NCI-H345 (cell line): ENCODE data around the gene ARF3.
"Not testable (repeated sequence)": the region's sequence is repeated elsewhere in the genome, so short reads cannot be mapped to it uniquely, and the experiment has no call there.

Source experiments
- DNase-seq: peaks from one replicate; lab custom pipeline; 2025; lab: John Stamatoyannopoulos, UW

Gene ARF3

DNA sequence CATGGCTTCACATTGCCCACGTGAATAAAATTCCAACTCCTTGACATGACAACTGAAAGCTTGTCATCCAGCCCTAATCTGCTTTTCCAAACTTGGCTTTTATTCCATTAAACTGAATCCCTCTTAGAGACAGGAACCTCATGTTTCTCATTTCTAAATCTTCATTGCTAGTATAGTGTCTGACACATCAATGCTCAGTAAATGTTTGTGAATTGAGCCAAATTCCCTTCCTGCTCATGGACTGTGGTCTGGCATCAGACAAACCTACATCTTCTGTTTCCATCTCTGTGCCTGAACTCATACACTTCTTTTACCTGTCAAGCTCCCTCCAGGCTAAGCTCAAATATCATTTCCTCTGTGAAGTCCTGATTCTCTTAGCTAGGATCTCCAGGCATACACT lies 27.7 kb downstream of the ARF3 start:
- no peak for DNase-seq

DNA sequence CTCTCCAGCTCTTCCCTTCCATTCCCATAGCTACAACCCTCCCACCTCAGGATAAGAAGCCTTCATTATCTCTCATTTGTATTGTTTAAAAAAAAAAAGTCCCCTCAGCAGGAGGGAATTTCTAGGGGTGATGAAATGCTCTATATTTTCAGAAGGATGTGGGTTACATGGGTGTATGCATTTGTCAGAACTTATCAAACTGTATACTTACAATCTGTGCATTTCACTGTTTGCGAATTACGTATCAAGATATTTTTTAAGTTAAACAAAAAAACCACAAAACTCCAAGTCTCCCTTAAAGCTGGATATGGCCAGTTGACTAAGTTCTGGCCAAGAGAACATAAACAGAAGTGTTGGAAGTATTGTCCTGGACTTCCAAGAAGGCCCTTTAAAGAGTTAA lies 30.0 kb downstream of the ARF3 start:
- DNase-seq: no peak

DNA sequence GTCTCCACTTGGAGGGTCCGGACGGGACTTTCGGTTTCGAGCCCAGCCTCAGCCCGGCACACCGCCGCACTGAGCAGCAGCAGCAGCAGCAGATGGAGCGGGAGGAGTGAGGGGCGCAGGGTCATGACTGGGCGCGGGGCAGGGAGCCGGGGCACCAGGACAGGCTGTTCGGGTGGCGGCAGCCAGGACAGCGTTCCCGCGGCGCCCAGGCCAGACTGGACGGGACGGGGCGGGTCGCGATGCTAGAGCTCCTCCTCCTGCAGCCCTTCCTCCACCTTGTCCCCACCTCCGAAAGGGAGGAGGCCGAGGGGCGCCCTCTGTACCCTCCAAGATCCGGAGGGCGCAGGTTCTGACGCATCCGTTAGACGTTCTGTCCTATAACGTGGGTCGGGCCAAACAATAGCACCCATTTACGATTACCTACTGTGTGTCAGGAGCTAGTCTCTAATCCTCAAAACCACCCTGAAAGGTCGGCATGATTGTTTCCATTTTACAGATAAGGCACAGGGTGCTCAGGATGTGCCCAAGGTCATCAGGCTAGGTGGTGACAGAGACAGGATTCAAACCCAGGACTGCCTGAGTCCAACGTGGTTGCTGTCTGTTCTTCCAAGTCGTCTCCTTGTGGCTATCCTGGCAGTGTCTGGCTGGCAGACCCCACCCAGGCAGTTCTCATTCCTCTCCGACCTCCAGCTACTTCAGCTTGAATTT lies 31.8 kb downstream of the ARF3 start, which contains the start of gene FKBP11:
TSS of gene FKBP11 (minus strand) at position 189 of the 708 bp plus-strand sequence. CDS start at position 125, 64 bp downstream.
- DNase-seq: no peak

DNA sequence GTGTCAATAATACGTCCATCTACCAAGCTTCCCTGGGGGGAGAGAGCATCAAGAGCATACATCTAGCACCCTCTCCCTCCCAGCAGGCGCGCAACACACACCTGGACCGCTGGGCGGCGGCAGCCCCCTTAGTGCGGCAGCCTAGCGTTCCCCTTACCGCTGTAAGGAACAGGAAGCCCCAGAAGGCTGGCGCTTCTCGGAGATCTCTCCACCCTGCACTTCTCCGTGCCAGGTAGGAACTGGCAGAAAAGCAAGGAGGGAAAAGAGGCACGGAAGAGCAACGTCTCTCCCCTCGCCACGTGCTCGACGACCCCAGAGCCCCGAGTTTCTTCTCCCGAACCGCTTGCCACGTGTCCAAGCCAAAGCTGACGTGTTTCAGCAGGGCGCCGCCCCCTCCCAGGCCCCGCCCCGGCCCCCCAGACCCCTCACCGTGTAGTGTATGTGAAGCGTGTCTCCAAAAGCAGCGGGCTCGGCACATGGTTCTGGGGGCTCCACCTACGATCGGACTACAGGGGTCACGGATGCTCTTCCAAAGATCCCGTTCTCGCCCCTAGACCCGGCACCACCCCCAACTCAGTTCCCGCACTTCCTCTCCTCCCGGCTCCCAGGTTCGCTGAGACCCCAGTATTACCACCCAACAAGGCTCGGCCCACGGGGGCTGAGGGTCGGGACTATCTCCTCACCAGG lies 32.5 kb downstream of the ARF3 start:
- no peak for DNase-seq

DNA sequence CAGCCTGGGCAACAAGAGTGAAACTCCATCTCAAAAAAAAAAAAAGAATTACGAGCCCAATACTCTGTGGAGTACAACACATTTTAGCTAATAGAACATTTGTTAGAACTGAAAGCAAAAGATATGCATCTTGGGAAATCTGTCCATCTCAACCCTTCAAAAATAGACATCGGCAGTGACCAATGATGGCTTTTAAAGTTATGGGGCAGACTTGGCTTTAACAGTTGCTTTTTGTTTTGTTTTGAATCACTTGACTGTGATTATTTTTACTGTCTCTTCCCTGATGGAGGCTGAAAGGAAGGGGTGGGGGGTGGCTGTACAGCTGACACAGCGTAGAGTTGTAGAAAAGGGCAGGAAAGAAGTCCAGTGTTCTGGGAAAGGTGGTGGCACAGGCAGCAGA lies 34.2 kb downstream of the ARF3 start:
- DNase-seq: no peak

DNA sequence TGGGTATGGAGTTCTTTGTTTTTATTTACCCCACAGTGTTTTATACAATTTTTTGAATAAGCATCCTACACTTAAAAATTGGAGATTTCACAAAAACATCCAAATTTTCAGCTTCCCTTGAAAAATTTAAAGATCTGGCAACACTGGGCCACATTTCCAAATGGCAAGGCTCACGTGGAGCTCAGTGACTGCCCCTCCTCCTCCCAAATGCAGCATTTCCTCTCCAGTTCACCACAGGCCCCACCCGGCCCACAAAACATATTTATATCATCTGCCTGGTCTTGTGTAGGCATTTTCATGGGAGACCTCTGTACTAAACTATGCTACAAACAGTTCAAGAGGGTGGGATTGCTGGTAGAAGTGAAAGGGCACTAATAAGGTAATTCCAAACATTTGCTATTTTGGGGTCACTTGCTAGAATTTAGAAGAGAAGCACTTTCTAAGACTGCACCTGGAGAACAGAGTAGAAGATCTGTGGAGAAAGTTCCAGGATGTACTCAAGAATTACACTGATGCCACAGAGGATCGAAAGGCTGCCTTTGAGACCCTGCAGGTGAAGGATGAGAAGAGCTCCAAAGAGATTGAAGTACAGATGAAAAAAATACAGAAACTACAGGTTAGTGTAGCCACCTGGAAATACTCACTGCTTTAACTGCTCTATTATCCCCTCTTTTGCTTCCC lies 39.3 kb downstream of the ARF3 start:
- DNase-seq: no peak

DNA sequence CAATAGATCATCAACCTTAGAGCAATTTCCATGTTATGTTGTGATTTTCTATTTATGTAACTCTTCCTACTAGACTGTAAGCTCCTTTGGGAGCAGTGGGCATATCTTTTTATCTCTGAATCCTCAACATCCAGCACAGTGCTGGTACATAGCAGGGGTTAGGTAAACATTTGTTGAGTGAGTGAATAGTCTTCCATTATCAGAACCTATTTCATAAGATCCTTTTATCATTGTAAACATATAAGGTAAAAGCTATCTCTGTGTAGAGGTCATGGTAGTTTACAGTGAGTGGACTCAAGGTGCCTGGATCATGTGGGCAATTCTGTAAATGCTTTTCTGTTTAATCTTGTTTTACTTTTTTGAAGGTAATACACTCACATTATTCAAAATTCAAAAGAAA lies 47.1 kb downstream of the ARF3 start:
- DNase-seq: no peak

DNA sequence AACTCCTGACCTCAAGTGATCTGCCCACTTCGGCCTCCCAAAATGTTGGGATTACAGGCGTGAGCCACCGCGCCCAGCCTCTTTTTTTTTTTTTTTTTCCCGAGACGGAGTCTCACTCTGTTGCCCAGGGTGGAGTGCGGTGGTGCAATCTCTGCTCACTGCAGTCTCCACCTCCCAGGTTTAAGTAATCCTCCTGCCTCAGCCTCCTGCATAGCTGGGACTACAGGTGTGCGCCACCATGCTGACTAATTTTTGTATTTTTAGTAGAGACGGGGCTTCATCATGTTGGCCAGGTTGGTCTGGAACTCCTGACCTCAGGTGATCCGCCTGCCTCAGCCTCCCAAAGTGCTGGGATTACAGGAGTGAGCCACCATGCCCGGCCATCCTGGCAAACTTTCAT lies 47.6 kb downstream of the ARF3 start:
- not testable (repeated sequence) for DNase-seq

DNA sequence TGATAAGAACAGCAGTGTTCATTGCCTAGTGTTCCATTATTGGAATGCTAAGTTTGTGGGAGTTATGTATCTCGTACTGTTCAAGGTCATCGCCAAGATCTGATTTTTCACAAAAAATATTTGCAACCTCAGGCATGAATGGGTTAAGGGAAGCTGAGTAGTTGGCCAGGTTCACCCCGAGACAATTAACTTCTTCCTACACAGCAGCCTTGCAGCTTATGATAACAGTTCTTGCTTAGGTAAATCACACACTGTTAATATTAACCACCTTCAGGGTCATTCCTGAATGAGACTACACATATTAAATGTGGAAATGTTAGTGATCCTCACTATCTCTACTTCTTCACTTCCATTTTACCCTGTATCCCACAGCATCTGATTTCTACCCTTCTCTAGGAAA lies 50.0 kb downstream of the ARF3 start:
- DNase-seq: no peak

DNA sequence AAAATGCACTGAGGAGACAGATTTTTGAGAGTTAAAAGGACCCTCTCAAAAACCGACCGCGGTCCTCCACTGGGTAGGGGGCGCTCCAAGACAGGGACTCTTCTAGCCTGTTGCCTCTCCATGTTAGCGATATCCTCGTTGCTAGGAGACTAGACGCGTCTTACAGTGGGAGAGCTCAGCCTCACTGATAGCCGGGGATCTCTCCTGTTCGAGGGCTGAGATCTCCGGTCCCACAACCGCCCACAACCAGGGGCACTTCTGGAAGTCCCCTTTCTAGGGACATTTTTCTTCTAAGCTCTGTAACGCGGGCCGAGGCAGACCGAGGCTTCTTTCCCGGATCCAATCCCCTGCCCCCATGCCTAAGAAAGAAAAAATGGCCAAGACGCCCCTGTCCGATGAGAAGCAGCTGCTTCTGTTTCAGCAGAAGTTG lies 53.3 kb downstream of the ARF3 start:
- DNase-seq: no peak

DNA sequence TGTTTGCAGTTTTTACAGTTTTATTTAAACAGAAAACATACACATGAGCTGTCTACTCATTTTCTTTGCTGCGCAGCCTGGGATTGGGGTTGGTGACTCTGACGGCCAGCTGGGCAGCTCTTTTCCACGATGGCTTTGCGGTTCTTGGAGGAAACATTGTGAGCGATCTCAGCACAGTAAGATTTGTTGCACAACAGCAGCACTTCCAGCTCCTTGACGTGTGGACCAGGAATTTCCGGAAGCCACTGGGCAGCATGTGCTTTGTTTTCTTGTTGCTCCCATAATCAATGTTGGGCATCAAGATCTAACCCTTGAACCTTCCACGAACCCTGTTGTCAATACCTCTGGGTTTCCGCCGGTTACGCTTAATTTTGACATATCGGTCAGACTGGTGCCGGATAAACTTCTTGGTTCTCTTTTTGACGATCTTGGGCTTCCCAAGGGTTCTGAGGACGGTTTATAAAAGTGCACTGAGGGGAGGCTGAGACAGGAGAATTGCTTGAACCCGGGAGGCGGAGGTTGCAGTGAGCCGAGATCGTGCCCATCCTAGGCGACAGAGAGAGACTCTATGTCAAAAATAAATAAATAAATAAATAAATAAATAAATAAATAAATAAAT lies 53.8 kb downstream of the ARF3 start:
- DNase-seq: no peak

DNA sequence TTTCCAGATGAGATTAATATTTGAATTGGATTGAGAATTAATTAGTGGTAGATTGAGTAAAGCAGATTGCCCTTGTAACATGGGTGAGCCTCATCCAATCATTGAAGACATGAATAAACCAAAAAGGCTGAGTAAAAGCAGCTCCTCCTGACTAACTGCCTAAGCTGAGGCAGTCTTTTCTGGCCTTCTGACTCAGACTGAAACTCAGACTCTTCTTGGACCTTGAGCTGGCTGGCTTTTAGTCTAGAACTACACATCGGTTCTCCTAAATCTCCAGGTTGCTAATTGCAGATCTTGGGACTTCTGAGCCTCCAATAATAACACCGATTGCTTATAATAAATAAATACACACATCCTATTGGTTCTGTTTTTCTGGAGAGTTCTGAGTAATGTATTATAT lies 56.0 kb downstream of the ARF3 start:
- no peak for DNase-seq

DNA sequence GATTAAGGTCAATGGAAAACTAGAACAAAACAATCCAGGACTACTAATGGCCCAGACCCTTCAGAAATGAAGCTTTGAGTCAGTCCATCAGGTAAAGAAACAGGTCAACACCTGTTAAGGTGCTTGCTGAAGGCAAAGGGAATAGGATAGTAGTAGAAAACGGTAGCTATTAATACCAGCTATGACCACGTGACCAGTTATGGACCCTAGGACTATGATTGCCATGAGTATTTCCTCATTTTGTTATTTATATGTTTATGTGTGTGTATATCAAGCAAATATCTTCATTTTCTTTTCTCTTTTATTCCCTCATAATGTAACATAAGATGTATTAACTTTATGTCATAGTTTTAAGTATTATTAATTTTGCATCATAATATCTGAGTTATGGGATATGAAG lies 57.6 kb downstream of the ARF3 start:
- DNase-seq: no peak

DNA sequence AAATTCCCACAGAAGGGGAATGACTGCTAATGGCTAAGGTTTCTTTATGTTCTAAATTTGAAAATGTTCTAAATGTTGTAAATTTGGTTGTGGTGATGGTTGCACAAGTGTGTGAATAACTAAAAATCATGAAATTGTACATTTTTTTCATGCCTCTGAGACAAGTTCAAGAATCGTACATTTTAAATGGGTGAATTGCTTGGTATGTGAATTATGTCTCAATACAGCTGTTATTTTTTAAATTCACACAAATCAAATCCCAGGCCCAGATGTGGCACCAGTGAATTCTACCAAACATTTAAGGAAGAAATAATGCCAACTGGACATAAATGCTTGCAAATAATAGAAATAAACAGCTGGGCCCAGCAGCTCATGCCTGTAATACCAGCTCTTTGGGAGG lies 63.0 kb downstream of the ARF3 start:
- DNase-seq: no peak

DNA sequence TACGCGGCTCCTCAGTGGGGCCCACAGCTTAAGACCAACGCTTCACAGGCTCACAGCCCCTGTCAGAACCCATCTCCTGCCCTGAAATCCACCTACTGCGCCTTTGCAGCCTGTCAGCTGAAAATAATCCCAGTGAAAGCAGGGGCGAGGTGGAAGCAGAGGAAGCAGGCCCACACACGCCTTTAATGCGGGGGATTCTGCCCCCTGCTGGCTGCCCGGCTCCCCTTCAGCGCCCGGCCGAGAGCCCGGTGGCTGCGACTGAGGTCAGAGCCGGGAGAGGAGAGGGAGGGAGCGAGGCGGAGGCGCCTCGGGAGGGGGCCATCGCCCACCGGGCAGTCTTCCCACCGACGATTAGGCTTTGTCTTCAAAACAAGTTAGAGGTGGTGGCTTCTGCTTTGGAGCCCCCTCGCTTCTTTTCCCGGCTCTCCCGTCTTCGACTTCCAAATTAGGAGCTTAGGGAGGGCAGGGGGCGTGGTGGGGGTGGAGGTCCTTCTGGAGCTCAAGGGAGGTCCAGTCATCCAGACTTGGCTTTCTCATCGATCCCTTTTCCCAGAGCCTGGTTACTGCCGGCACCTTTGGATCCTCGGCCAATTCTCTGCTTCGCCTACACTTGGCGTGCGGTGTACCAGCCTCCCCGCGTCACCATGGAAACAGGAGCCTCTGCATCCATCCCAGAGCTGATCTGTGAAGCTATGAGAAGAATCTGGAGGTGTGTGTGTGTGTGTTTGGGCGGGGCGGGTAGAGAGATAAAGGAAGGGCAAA lies 66.4 kb downstream of the ARF3 start:
- DNase-seq: peak; percentile 21

DNA sequence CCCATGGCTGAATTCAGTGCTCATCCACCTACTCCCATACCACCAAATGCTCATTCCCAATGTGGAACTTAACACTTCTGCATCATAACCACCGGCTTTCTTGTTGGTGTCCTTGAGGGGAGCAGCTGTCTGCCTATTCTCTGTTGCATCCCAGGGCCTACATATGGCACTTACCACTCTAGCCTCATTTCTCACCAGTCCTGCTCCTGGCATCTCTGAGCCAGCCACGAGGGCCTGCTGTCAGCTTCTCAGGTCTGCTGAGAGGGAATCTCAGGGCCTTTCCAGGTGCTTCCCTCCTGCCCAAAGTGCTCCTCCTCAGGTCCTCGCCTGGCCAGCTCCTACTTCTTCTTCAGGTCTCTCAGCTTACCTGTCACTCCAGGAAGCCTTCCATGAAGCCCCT lies 67.6 kb downstream of the ARF3 start:
- no peak for DNase-seq
